ENCODE measurements around the gene METTL16.

GRCh38 chr17:2406903-2407790, 104.5 kb downstream of the METTL16 start:
- no peak for TF ChIP-seq CTCF (IDR thresholded peaks at IDR 0.05)
- TF ChIP-seq POLR2A (IDR thresholded peaks at IDR 0.05) = peak in 1 of 2 donors; percentile 41

Measured in uterus (tissue), 2 donors.